Panc1 (cell line): ENCODE data around the gene TRMT61A. TPM values are rescaled to one million over a fixed set of nuclear protein-coding genes. Genes with fewer than 3 reads are reported as not detected.

Source experiments
- ATAC-seq: fragments of 200-7000 bp; cut with Tn5 transposase; 2 replicates; pipeline ENCODE4 v1.9.1; 2020; ENCODE audit warnings: mild to moderate bottlenecking, moderate library complexity
- BruUV-seq: library from RNA; stranded (reverse); fragments of 400-500 nt; replicated peaks from 2 replicates; lab custom pipeline; 2021; lab: Mats Ljungman, UMichigan
- CTCF ChIA-PET: fragments of 300-600 bp; sonication (Branson Sonifier 250); formaldehyde crosslinking; loops from one replicate; lab custom pipeline; 2022; ENCODE audit warnings: antibody characterized with exemption; lab: Charles Lee
- POLR2A ChIA-PET: fragments of 300-600 bp; sonication (Branson Sonifier 250); formaldehyde crosslinking; loops from one replicate; lab custom pipeline; 2022; ENCODE audit warnings: antibody characterized with exemption; lab: Charles Lee
- DNase-seq: peaks from one replicate; pipeline ENCODE4 v3.0.0-alpha.2; 2010; ENCODE audit warnings: low read depth, low spot score
- H3K27ac ChIP-seq: 2 replicates; pipeline ENCODE4 v1.5.1; 2011; ENCODE audit warnings: mild to moderate bottlenecking, low read length, inconsistent platforms
- H3K27me3 ChIP-seq: fragments of 200-500 bp; sonication (Bioruptor generic); 2 replicates; pipeline ENCODE4 v1.6.0; 2014; ENCODE audit warnings: low read length, inconsistent platforms; ENCODE audit not compliant: control insufficient read depth, insufficient read depth
- H3K36me3 ChIP-seq: fragments of 200-500 bp; sonication (Bioruptor generic); 2 replicates; pipeline ENCODE4 v1.5.1; 2014; ENCODE audit warnings: inconsistent platforms, mild to moderate bottlenecking, low read length, moderate library complexity; ENCODE audit not compliant: control insufficient read depth, insufficient read depth
- H3K4me1 ChIP-seq: 2 replicates; pipeline ENCODE4 v1.5.1; 2011; ENCODE audit warnings: inconsistent platforms, mild to moderate bottlenecking, low read length, moderate library complexity; ENCODE audit not compliant: control insufficient read depth, insufficient read depth
- H3K4me3 ChIP-seq, 2 experiments: 2 replicates each; pipeline ENCODE4 v1.5.1; 2011 to 2012; ENCODE audit warnings: low read depth in 2 of 2, low read length in 2 of 2, mild to moderate bottlenecking in 2 of 2, inconsistent platforms in 1 of 2, moderate library complexity in 1 of 2
- H3K9me3 ChIP-seq: fragments of 200-500 bp; sonication (Bioruptor generic); 2 replicates; pipeline ENCODE4 v1.5.1; 2014; ENCODE audit warnings: low read depth, mild to moderate bottlenecking, inconsistent platforms, low read length, moderate library complexity; ENCODE audit not compliant: control insufficient read depth, insufficient read depth
- POLR2AphosphoS5 ChIP-seq: IDR thresholded peaks from 2 replicates; pipeline ENCODE4 v1.6.1; 2012; ENCODE audit warnings: mild to moderate bottlenecking, low read depth, low read length, moderate library complexity
- SIN3A ChIP-seq: IDR thresholded peaks from 2 replicates; pipeline ENCODE4 v1.6.1; 2012; ENCODE audit warnings: low read depth, mild to moderate bottlenecking, low read length, moderate library complexity, borderline replicate concordance; ENCODE audit not compliant: insufficient read depth
- TCF7L2 ChIP-seq: IDR thresholded peaks from 2 replicates; pipeline ENCODE4 v1.6.1; 2011; ENCODE audit warnings: mild to moderate bottlenecking, low read depth, low read length, inconsistent platforms
- in situ Hi-C: cut with HindIII; loops from 2 replicates; pipeline ENCODE4 v1.10.0; 2016; ENCODE audit warnings: low sequenced_read_pairs, low pct_unique_long_range_greater_than_20kb
- intact Hi-C: fragments of 100-400 bp; cut with micrococcal nuclease; formaldehyde crosslinking; loops from one replicate; pipeline ENCODE4 v1.10.0; 2022; ENCODE audit not compliant: unreplicated experiment
- total RNA-seq: library from RNA; stranded (reverse); gene quantifications from one replicate; pipeline ENCODE4 v1.2.1, GENCODE V29; 2021; ENCODE audit not compliant: unreplicated experiment
- TF ChIP-seq, protein P1 (sequence below), 2 experiments: IDR thresholded peaks; 2 replicates each; pipeline ENCODE4 v1.6.1; 2011 to 2012; ENCODE audit warnings: low read depth in 2 of 2, control low read depth in 1 of 2, low read length in 1 of 2, mild to moderate bottlenecking in 1 of 2, moderate library complexity in 1 of 2; ENCODE audit not compliant: insufficient read depth in 1 of 2
- TF ChIP-seq, protein P2 (sequence below): fragments of 450-650 bp; IDR thresholded peaks from 2 replicates; pipeline ENCODE4 v1.5.1; 2017; ENCODE audit warnings: mild to moderate bottlenecking

The TRMT61A gene
- total RNA-seq, 1 experiment from 2014 or later: 22.9 TPM

DNA sequence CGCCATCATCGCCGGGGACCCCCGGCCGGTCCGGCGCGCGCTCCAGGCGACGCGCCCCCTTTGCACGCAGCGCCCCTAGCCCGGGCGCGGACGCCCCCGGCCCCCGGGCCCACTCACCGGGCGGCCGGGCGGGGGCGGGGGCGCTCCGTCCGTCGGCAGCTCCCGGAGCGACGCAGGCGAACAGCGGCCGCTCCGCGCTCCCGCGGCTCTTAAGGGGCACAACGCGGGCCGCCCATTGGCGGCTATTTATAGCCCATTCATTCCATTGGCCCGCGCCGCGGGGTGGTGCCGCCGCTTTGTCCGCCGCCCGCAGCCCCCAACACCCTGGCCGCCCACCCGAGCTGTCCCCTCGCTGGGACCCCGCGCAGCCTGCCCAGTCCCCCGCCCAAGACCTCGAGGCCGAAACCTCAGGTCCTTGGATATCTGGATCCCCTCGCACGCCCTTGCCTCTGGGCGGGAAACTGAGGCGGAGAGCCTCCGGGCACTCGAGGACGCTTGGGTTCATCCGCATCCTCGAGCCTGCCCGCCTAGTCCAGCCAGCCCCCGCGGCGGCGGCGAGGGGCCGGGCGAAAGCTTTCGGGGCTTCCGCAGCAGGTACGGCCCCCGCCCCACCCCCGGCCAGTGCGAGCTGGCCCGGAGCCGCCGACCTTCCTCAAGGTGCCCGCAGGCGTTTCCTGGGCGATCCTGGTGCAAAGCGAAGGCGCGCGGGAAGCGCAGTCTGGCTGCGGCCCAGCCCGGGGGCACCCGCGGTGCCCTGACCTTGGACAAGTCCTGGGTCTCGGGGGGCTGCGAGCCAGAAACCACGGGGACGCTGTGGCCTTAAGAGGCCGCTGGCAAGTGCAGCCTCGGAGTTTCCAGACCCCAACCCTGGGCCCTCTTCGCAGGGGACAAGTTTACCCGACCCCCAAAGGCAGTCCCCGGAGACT is 6.1 kb upstream of the TRMT61A start, which contains the start of gene CKB:
TSS of gene CKB (minus strand) at position 182 of the 926 bp plus-strand sequence. CDS start 337 bp downstream, outside the sequence.
- peak; percentile 49 for ATAC-seq
- ChIA-PET POLR2A (interaction anchor here (0.6 kb wide), 1 partner anchor 344 kb away, joined by 3 read pairs; no protein-coding TSS in a partner anchor), CTCF (no interaction called here)
- Histone ChIP-seq H3K27ac (peak within 1 kb of the TSS; percentile 48; the same call in 1 of the 2 replicates), H3K27me3 (no peaks in the 10 kb centered on the region), H3K4me1 (peaks cover 47% of the 10 kb centered on the region), H3K4me3 (peak within 1 kb of the TSS; percentile 48 to 50), H3K9me3 (no peaks in the 10 kb centered on the region), H3K36me3 (no peaks in the 10 kb centered on the region; the same call in 1 of the 2 replicates)
- intact Hi-C loops (no loop called here), in situ Hi-C loops (no loop called here)
- no TSS peak for BruUV-seq
- TF ChIP-seq POLR2AphosphoS5: peak; percentile 82
- TF ChIP-seq, protein P1, sequence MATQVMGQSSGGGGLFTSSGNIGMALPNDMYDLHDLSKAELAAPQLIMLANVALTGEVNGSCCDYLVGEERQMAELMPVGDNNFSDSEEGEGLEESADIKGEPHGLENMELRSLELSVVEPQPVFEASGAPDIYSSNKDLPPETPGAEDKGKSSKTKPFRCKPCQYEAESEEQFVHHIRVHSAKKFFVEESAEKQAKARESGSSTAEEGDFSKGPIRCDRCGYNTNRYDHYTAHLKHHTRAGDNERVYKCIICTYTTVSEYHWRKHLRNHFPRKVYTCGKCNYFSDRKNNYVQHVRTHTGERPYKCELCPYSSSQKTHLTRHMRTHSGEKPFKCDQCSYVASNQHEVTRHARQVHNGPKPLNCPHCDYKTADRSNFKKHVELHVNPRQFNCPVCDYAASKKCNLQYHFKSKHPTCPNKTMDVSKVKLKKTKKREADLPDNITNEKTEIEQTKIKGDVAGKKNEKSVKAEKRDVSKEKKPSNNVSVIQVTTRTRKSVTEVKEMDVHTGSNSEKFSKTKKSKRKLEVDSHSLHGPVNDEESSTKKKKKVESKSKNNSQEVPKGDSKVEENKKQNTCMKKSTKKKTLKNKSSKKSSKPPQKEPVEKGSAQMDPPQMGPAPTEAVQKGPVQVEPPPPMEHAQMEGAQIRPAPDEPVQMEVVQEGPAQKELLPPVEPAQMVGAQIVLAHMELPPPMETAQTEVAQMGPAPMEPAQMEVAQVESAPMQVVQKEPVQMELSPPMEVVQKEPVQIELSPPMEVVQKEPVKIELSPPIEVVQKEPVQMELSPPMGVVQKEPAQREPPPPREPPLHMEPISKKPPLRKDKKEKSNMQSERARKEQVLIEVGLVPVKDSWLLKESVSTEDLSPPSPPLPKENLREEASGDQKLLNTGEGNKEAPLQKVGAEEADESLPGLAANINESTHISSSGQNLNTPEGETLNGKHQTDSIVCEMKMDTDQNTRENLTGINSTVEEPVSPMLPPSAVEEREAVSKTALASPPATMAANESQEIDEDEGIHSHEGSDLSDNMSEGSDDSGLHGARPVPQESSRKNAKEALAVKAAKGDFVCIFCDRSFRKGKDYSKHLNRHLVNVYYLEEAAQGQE (IDR thresholded peaks at IDR 0.05; ENCODE audit: insufficient read depth in 1 of 2, low read depth in 2 of 2, low read length in 1 of 2): no peak
- DNase-seq: no peak

DNA sequence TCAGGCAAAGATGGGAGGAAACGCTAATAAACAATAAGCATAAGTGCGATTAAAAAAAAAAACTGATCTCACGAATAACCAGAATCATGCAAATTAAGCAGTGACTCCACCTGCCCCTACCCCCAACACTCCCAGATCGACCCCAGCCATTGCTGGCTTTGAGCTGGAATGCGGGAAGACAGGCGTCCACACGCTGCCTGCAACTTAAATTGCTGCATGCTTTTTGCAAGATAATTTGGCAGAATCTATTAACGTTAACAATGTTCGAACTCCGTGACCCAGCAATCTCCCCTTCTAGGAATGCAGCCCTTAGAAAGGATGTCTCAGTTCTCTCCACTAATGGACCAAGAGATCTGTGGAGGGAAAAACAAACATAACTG is 5.4 kb upstream of the TRMT61A start:
- ATAC-seq (no peak), DNase-seq (no peak)
- Histone ChIP-seq H3K9me3 (no peaks in the 10 kb centered on the region), H3K27me3 (no peaks in the 10 kb centered on the region), H3K27ac (no peak overlapping the region), H3K4me1 (peaks cover 47% of the 10 kb centered on the region), H3K36me3 (no peaks in the 10 kb centered on the region; the same call in 1 of the 2 replicates), H3K4me3 (no peak overlapping the region)
- POLR2A ChIA-PET: no interaction called here
- in situ Hi-C loops (no loop called here), intact Hi-C loops (no loop called here)
- BruUV-seq: no TSS peak
- TF ChIP-seq SIN3A (no peak), POLR2AphosphoS5 (no peak), TCF7L2 (no peak)
- TF ChIP-seq, protein P2, sequence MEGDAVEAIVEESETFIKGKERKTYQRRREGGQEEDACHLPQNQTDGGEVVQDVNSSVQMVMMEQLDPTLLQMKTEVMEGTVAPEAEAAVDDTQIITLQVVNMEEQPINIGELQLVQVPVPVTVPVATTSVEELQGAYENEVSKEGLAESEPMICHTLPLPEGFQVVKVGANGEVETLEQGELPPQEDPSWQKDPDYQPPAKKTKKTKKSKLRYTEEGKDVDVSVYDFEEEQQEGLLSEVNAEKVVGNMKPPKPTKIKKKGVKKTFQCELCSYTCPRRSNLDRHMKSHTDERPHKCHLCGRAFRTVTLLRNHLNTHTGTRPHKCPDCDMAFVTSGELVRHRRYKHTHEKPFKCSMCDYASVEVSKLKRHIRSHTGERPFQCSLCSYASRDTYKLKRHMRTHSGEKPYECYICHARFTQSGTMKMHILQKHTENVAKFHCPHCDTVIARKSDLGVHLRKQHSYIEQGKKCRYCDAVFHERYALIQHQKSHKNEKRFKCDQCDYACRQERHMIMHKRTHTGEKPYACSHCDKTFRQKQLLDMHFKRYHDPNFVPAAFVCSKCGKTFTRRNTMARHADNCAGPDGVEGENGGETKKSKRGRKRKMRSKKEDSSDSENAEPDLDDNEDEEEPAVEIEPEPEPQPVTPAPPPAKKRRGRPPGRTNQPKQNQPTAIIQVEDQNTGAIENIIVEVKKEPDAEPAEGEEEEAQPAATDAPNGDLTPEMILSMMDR: no peak
- TF ChIP-seq, protein P1 (IDR thresholded peaks at IDR 0.05; ENCODE audit: insufficient read depth in 1 of 2, low read depth in 2 of 2, low read length in 1 of 2): no peak
- CTCF ChIA-PET: no interaction called here
